Ishikawa (cell line): Measurements from ENCODE around the gene LRRC74B.

ENCODE experiments used
- CEBPB ChIP-seq: IDR thresholded peaks from 2 replicates; pipeline ENCODE4 v1.6.1; 2012
- CREB1 ChIP-seq: IDR thresholded peaks from 2 replicates; pipeline ENCODE4 v1.6.1; 2012; ENCODE audit warnings: low read depth
- EGR1 ChIP-seq: IDR thresholded peaks from 2 replicates; pipeline ENCODE4 v1.6.1; 2012
- EP300 ChIP-seq: IDR thresholded peaks from 2 replicates; pipeline ENCODE4 v1.6.1; 2012; ENCODE audit warnings: borderline replicate concordance
- FOXM1 ChIP-seq: IDR thresholded peaks from 2 replicates; pipeline ENCODE4 v1.6.1; 2012; ENCODE audit warnings: low read depth, borderline replicate concordance
- MAX ChIP-seq: IDR thresholded peaks from 2 replicates; pipeline ENCODE4 v1.6.1; 2012
- NFIC ChIP-seq: IDR thresholded peaks from 2 replicates; pipeline ENCODE4 v1.6.1; 2012
- RAD21 ChIP-seq: IDR thresholded peaks from 2 replicates; pipeline ENCODE4 v1.6.1; 2012; ENCODE audit warnings: low read depth
- REST ChIP-seq: IDR thresholded peaks from 2 replicates; pipeline ENCODE4 v1.6.1; 2012; ENCODE audit warnings: low read depth, mild to moderate bottlenecking
- TAF1 ChIP-seq: IDR thresholded peaks from 2 replicates; pipeline ENCODE4 v1.6.1; 2012; ENCODE audit warnings: low read depth, mild to moderate bottlenecking
- TCF12 ChIP-seq: IDR thresholded peaks from 2 replicates; pipeline ENCODE4 v1.6.1; 2012; ENCODE audit warnings: low read depth
- TEAD4 ChIP-seq: IDR thresholded peaks from 2 replicates; pipeline ENCODE4 v1.6.1; 2012
- USF1 ChIP-seq: IDR thresholded peaks from 2 replicates; pipeline ENCODE4 v1.6.1; 2012
- YY1 ChIP-seq: IDR thresholded peaks from 2 replicates; pipeline ENCODE4 v1.6.1; 2012; ENCODE audit warnings: low read depth
- ZBTB7A ChIP-seq: IDR thresholded peaks from 2 replicates; pipeline ENCODE4 v1.6.1; 2012; ENCODE audit warnings: low read depth

The LRRC74B gene

DNA sequence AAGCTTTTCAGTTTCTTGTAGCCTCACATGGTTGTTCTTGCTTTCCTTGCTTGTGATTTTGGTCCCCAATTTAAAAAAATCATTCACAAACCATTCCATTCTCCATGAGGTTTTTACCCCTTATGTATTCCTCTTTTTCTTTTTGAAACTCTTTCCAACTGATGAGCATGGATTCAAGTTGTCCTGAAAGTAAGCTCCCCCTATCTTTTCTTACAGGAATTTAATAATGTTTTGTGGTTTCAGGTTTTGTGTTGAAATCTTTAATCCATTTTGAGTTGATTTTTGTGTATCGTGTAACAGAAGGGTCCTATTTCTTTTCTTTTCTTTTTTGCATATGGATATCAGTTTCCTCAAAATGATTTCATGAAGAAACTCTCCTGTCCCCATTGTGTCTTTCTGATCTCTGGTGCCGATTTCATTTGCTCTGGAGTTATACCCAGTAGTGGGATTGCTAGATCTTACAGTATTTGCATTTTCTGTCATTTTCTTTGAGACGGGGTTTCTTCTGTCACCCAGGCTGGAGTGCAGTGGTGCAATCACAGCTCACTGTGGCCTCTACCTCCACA lies 58.5 kb downstream of the LRRC74B start:
- TF ChIP-seq REST (no peak), RAD21 (no peak), MAX (no peak), EP300 (no peak), EGR1 (no peak), CREB1 (no peak), YY1 (no peak), FOXM1 (no peak)

DNA sequence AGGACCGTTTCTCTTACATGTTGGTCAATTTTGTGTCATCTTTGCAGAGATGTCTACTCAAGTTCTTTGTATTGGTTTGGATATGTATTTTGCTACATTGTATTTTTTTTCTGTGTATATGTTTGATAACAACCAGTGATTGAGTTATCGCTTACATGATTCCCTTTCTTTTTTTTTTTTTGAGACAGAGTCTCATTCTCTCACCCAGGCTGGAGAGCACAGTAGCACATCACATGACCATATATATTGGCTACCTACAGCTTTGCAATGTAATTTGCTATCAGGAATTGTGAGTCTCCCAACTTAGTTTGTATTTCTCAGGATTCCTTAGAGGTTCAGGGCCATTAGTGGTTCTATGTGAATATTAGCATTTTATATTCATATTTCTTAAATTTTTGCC lies 59.5 kb downstream of the LRRC74B start:
- TF ChIP-seq RAD21 = no peak
- no peak for TF ChIP-seq TAF1
- no peak for TF ChIP-seq TCF12
- TF ChIP-seq FOXM1 = no peak
- no peak for TF ChIP-seq TEAD4
- no peak for TF ChIP-seq YY1
- TF ChIP-seq REST = no peak
- no peak for TF ChIP-seq USF1
- no peak for TF ChIP-seq NFIC
- TF ChIP-seq MAX = no peak
- no peak for TF ChIP-seq CEBPB
- no peak for TF ChIP-seq ZBTB7A
- no peak for TF ChIP-seq CREB1
- TF ChIP-seq EGR1 = no peak
- no peak for TF ChIP-seq EP300

- TF ChIP-seq USF1 (no peak), EP300 (no peak), YY1 (no peak), REST (no peak), FOXM1 (no peak), RAD21 (no peak)
These were observed 60.3 kb downstream of the LRRC74B start for GRCh38 chr22:21106000-21106399.

GRCh38 chr22:21108379-21109115 lies 62.8 kb downstream of the LRRC74B start:
- 0 out of 2 replicates have a peak, but pooled peaks have one; percentile 14 for TF ChIP-seq NFIC
- no peak for TF ChIP-seq ZBTB7A
